SHP77 treated with DMSO at 0.1 percent for 48 hours (cell line): ENCODE measurements around the gene PAM16.
"Not testable (repeated sequence)": the region's sequence is repeated elsewhere in the genome, so short reads cannot be mapped to it uniquely, and the experiment has no call there.

Source experiments
- DNase-seq: peaks from one replicate; lab custom pipeline; 2025; lab: John Stamatoyannopoulos, UW

The PAM16 gene

GRCh38 chr16:4352843-4353242 lies 1.7 kb upstream of the PAM16 start:
- no peak for DNase-seq

- DNase-seq, result no peak
Observed at GRCh38 chr16:4351880-4352279, 759 bp upstream of the PAM16 start.

DNA sequence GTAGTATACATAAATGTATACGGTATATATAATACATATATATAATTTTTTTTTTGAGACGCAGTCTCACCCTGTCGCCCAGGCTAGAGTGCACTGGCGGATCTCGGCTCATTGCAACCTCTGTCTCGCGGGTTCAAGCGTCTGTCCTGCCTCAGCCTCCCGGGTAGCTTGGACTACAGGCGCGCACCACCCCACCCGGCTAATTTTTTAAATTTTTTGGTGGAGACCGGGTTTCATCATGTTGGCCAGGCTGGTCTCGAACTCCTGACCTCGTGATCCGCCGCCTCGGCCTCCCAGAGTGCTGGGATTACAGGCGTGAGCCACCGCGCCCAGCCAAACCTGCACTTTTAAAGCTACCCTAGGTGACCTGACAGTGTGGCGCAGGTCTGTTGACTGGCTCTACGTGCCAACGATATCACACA lies 745 bp downstream of the PAM16 start:
- no peak for DNase-seq

DNA sequence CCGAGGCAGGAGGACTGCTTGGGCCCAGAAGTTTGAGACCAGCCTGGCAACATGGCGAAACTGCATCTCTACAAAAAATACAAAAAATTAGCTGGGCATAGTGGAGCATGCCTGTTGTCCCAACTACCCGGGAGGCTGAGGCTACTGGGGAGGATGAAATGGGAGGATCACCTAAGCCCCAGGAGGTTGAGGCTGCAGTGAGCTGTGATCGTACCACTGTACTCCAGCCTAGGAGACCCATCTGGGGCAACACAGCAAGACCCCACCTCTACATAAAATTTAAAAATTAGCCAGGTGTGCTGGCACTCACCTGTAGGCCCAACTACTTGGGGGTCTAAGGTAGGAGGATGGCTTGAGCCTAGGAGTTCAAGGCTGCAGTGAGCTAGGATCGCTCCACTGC lies 1.8 kb downstream of the PAM16 start:
- no peak for DNase-seq

DNA sequence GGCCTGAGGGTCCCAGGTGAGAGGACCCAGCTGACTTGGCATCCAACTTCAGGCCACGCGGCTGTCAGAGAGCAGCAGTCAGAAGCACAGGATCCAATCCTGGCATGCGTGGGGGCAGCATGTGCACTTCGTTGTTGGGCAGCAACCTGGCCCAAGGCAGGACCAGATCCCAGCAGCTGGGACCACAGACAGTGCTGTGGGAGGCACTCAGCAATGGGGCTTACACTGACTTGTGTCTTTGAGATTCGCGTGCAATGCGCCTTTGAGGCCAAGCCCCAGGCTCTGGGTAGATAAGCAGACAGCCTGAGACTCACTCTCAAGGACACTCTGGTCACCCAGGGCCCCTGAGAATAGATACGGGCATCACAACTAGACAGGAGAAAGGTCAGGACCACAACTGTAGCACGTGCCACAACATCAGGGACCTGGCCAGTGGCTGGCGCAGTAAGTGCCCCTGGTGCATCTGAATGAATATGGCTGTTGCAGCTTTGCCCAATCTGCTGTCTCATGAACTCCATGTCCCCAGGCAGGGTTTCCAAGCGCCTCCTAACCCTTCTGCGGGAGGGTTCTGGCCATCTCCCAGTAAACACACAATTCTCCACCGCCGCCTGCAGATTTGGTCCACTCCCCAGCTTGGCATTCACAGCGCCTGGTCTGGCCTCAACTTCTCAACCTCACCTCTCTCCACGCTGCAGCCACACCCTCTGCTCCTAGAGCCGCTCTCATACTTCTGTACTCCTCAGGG lies 3.2 kb downstream of the PAM16 start:
- DNase-seq, result no peak

DNA sequence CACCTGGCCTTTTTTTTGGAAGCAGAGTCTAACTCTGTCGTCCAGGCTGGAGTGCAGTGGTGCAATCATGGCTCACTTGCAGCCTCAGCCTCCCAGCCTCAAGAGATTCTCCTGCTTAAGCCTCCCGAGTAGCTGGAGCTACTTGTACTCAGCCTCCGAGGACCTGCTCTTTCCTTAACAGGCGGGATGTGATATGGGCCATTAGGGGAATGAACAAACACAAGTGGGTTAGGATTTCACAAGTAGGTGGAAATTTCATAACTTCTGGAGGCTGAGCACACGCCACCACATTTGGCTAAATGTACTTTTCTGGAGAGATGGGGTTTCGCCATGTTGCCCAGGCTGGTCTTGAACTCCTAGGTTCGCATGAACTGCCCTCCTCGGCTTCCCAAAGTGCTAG lies 4.1 kb downstream of the PAM16 start:
- no peak for DNase-seq

DNA sequence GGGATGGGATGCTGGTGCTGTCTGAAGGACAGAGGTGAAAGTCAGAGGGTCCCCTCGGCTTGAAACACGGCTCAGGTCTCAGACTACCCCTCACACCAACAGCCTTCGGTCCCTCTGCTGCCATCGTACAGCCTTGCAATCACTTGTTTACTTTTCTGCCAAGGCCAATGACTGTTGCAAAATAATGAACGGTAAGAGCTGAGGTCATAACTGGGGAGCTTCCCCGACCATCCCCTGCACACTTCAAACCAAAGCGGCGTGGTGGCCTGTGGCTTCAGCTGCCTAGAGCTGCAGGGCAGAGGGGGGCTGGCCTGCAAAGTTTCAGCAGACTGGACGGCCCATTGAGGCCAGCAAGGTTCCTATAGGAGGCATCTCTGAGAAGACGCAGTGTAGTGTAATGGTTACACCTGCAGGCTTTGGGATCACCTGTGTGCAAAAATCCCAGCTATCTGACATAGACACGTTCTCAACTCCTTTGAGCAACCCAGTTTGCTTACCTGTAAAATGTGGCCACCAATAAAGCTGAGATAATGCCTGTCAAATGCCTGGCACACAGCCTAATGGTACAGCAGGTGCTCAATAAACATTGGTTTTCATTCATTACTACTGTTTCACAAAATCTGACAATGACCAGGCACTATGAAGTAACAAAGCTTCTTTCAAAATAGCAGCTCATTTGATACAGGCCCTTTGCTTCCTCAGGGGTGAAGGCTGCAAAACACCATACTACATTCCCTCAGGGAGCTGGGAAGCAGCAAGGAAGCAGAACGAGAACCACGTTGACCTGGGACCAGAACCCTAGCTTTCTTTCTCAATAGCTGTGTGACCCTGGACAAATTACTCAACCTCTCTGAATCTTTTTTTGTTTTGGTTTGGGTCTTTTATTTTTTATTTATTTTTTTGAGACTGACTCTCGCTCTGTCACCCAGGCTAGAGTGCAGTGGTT lies 5.0 kb downstream of the PAM16 start:
- peak; percentile 23 for DNase-seq

- peak; percentile 33 for DNase-seq
Observed at GRCh38 chr16:4344983-4345835, 5.9 kb downstream of the PAM16 start.

DNA sequence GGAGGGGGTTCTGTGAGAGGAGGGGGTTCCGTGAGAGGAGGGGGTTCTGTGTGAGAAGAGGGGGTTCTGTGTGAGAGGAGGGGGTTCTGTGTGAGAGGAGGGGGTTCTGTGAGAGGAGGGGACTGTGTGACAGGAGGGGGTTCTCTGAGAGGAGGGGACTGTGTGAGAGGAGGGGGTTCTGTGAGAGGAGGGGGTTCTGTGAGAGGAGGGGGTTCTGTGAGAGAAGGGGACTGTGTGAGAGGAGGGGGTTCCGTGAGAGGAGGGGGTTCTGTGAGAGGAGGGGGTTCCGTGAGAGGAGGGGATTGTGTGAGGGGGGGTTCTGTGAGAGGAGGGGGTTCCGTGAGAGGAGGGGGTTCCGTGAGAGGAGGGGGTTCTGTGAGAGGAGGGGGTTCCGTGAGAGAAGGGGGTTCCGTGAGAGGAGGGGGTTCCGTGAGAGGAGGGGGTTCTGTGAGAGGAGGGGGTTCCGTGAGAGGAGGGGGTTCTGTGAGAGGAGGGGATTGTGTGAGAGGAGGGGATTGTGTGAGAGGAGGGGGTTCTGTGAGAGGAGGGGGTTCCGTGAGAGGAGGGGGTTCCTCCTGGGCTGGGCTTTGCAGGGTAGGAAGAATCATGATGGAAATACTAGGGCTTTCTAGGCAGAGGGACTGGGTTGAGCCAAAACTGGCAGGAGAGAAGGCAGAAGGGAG lies 6.7 kb downstream of the PAM16 start:
- DNase-seq, result not testable (repeated sequence)

DNA sequence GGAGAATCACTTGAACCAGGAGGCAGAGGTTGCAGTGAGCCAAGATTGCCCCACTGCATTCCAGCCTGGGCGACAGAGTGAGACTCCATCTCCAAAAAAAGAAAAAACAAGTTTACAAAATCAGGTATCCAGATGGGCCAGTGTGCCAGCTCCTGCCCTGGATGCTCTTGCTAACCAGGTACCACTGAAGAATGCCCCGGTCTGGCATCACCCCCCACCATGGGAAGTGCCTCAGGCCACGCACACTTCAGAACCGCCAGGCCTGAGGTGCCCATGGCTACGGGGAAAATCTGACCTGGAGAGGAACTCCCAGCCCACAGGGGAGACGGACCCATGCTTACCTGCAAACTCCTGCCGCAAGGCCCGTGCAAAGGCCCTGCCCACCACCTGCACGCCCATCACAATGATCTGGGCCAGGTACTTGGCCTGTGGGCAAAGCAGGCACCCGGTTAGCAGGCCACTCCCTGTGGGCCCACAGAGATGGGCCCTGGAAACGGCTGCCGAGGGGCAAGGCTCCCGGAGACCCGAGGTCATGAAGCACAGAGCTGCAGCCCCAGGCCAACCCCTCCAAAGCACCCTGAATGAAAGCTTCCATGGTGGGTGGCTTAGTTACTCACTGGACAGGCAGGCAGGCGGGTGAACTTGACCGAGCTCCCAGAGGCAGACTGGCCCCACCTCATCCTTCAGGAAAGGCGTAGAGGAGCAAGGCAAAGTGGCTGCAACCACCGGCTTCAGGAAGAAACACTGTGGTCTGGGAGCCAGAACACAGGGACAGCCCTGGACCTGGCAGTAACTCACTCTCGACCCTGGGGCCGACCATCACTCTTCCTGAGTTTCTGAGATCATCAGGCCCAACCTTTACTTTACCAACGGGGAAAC lies 8.0 kb downstream of the PAM16 start:
- DNase-seq, result no peak

GRCh38 chr16:4341250-4341649 lies 9.9 kb downstream of the PAM16 start:
- no peak for DNase-seq

- no peak for DNase-seq
Observed at GRCh38 chr16:4340443-4340842, 10.7 kb downstream of the PAM16 start.

DNA sequence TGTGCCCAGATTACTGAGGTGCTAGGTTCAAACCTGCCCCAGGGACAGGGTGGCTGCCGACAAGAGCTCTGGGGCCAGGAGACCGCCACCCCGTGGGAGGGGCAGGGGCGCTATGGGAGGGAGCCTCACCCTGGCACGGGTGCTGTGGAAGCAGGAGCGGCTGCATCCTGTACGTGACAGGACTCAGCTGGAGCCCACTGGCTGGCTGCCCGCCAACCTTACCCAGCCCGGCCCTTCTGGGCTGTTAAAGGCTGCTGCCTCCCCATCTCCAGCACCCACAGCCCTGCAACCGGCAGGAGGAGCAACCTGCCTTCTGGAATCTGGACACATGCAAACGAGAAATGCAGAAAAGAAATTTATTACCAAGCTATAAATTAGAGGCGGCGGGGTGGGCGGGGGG lies 11.2 kb downstream of the PAM16 start:
- DNase-seq, result peak; percentile 36

DNA sequence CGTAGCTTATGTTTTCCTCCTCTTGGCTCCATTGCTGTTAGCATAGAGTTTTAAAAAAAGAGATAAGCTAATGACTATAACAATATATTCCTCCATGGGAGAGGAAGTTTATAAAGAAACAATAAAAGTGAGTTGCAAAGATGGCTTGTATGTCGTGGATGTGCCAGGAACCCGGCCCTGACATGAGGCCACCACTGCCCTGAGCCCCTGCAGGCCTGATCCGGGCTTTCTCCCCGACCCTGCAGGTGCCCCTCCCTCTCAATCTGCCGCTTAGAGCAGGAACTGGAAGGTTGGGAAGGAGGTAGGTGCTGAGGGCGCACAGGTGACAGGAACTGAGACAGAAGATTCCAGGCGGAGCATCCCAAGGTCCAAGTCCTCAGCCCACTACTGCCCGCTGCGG lies 11.7 kb downstream of the PAM16 start:
- DNase-seq, result no peak

DNA sequence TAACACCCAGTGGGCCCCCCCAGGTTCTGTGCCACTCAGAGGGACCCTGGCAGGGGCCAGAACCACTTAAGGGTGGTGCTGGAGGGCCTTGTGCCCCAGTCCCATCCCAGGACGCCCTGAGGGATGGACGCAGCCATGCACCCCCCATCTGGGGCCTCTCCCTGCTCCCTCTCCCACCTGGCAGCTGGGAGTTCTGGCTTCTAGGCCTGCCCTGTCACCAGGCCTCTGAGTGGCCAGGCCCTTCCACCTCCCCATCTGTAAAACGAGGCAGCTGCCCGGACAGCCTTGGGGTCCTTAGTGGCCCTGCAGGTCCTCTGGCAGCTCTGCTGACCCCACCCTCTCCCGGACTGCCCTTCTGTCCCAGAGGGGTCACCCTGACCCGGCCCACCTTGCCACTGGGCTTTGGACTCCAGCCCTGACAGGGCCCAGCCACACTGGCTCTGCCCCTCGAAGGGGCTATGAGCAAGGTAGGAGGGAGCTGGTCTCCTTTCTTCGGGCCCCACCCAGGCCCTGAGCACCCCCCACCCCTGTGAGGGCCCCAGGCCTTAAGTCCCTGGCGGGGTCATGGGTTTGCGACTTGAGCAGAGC lies 12.3 kb downstream of the PAM16 start:
- DNase-seq, result no peak

DNA sequence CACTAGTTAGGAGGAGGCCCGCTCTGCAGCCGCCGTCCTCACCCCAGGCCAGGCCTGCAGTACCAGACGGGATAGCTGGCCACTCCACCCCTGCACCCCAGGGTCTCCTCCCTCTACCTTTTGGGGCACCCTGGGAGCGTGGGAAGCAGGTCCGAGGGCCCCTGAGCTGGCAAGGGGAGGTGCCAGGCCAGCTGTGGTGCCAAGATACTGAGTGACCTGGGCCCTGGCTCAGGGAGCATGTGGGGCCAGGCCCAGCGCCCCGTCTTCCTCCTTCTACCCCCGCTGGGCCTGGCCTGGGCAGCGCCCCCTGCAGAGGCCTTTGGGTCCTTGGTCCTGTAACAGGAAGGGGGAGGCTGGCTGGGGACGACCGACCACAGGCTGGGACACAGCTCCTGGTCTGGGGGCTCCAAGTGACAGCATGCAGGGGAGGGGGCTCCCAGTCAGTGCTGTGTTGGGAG lies 13.0 kb downstream of the PAM16 start:
- DNase-seq, result no peak

GRCh38 chr16:4337540-4338088 lies 13.5 kb downstream of the PAM16 start:
- no peak for DNase-seq

DNA sequence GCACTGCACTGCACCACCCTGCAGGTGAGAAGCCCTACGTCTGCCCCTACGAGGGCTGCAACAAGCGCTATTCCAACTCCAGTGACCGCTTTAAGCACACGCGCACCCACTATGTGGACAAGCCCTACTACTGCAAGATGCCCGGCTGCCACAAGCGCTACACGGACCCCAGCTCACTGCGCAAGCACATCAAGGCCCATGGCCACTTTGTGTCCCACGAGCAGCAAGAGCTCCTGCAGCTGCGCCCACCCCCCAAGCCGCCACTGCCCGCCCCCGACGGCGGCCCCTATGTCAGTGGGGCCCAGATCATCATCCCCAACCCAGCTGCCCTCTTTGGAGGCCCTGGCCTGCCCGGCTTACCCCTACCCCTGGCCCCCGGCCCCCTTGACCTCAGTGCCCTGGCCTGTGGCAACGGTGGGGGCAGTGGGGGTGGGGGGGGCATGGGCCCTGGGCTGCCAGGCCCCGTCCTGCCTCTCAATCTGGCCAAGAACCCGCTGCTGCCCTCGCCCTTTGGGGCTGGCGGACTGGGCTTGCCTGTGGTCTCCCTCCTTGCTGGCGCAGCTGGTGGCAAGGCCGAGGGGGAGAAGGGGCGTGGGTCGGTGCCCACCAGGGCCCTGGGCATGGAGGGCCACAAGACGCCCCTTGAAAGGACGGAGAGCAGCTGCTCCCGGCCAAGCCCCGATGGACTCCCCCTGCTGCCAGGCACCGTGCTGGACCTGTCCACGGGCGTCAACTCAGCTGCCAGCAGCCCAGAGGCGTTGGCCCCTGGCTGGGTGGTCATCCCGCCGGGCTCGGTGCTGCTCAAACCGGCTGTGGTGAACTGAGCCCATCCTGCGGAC lies 14.2 kb downstream of the PAM16 start:
- no peak for DNase-seq
